ENCODE data around the gene RBMS3. TPM values are rescaled to one million over a fixed set of nuclear protein-coding genes. Genes with fewer than 3 reads are reported as not detected.

The RBMS3 gene
- total RNA-seq, 1 experiment from 2014 or later, result 74.2 TPM

DNA sequence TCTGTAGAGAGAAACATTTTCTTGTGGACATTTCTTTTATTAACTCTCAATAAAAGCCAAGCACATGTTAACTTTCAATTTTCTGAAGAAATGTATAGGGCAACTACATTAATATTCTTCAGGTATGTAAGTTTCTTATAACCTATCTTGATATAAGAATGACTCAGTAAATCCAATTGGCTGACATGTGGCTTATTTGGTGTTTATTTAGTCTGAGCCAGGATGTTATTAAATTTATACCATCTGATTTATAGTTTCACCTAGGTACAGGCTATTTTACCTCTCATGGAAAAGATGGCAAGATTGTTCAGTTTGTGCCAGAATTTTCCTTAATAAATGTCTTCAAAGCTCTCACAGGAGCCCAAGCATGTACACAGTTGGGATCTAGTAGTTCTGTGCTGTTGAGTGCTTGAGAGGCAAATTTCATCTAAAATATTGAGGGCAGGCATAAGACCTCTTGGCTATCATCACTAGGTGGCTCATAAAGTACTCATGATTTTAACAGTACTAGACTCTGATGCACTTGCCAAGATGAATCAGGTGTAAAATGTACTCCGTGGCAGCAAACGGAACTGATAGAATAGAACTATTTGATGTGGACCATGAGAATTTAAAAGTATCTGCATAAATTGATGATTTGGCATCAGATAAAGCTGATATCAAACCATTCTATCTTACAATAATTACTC is 631.9 kb downstream of the RBMS3 start:
- Mint-ChIP-seq H3K36me3 (ENCODE audit: insufficient read depth, unreplicated experiment) (no peaks in the 10 kb centered on the region), H3K4me1 (ENCODE audit: insufficient read depth, unreplicated experiment) (no peaks in the 10 kb centered on the region), H3K9me3 (ENCODE audit: unreplicated experiment) (no peaks in the 10 kb centered on the region), H3K4me3 (ENCODE audit: unreplicated experiment) (no peak overlapping the region), H3K27me3 (ENCODE audit: insufficient read depth, unreplicated experiment) (no peaks in the 10 kb centered on the region), H3K27ac (ENCODE audit: low read depth, unreplicated experiment) (no peak overlapping the region)
- intact Hi-C loops (cut with micrococcal nuclease), result no loop called here
- no TSS peak for BruUV-seq (replicated peaks)
- ChIA-PET POLR2A (no interaction called here), CTCF (no interaction called here)
- no peak for DNase-seq (ENCODE audit: unreplicated experiment)
- TF ChIP-seq, protein P1, sequence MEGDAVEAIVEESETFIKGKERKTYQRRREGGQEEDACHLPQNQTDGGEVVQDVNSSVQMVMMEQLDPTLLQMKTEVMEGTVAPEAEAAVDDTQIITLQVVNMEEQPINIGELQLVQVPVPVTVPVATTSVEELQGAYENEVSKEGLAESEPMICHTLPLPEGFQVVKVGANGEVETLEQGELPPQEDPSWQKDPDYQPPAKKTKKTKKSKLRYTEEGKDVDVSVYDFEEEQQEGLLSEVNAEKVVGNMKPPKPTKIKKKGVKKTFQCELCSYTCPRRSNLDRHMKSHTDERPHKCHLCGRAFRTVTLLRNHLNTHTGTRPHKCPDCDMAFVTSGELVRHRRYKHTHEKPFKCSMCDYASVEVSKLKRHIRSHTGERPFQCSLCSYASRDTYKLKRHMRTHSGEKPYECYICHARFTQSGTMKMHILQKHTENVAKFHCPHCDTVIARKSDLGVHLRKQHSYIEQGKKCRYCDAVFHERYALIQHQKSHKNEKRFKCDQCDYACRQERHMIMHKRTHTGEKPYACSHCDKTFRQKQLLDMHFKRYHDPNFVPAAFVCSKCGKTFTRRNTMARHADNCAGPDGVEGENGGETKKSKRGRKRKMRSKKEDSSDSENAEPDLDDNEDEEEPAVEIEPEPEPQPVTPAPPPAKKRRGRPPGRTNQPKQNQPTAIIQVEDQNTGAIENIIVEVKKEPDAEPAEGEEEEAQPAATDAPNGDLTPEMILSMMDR (IDR thresholded peaks at IDR 0.05; ENCODE audit: unreplicated experiment), result no peak

DNA sequence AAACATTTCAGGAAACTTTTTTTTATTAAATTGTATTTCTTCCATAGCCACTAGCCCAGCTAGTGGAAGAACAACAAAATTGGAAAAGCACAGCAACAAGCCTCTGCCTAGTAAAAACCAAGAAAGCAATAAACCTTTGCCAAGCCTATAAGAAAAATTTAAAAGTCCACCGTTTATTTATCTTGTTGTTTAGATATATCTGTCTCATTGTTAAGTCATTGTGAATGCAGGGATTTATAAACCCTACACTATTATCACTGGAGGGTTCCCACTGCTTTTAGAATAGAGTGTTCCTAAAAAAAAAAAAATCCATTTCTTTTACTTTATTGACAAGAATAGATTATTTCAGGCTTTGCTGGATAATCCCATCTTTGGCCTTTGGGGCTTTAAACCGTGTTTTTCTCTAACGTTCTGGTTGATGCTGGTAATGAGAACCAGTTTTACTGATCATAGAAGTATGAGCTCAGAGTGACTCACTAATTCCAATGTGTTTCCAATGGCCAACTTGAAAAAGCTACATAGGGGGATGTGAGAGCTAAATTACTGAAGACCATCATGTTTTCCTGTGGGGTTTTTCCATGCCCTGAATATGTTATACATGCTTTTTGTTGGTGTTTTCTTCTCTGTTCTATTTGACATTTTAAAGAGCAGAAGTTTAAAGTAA is 634.1 kb downstream of the RBMS3 start:
- CTCF ChIA-PET, result interaction anchor here (0.7 kb wide), 1 partner anchor 646 kb away, joined by 3 read pairs; no protein-coding TSS in a partner anchor
- no peaks in the 10 kb centered on the region for H3K9me3 Mint-ChIP-seq (ENCODE audit: unreplicated experiment)
- TF ChIP-seq, protein P1 (IDR thresholded peaks at IDR 0.05; ENCODE audit: unreplicated experiment), result no peak
- no peaks in the 10 kb centered on the region for H3K4me1 Mint-ChIP-seq (ENCODE audit: insufficient read depth, unreplicated experiment)
- peaks cover 2% of the 10 kb centered on the region for H3K36me3 Mint-ChIP-seq (ENCODE audit: insufficient read depth, unreplicated experiment)
- BruUV-seq (replicated peaks), result no TSS peak
- POLR2A ChIA-PET, result interaction anchor here (0.7 to 1.1 kb wide), 4 partner anchors 10 to 1194 kb away, joined by 3 to 7 read pairs (median 4); no protein-coding TSS in a partner anchor
- no peak for DNase-seq (ENCODE audit: unreplicated experiment)
- H3K27ac Mint-ChIP-seq (ENCODE audit: low read depth, unreplicated experiment), result no peak overlapping the region
- intact Hi-C loops (cut with micrococcal nuclease), result no loop called here
- H3K27me3 Mint-ChIP-seq (ENCODE audit: insufficient read depth, unreplicated experiment), result no peaks in the 10 kb centered on the region
- H3K4me3 Mint-ChIP-seq (ENCODE audit: unreplicated experiment), result no peak overlapping the region

DNA sequence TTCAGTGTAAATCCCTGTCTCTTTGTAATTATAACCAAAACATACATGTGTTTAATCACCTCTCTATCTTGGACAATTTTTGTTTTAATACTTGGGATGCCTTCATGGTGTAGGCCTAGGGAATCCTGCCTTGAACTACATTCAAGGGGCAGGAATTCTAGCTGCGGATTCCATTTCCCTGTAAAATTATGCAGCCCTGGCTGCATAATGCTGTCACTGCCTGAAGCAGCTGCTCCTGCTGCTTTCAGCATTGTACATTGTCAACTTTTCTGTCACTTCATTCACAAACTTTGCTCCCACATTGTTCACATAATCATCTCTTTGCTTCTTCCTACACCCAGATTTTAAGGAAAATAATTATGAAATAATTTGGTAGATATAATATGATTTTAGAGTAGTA is 638.7 kb downstream of the RBMS3 start:
- ChIA-PET POLR2A (no interaction called here), CTCF (no interaction called here)
- no peaks in the 10 kb centered on the region for H3K4me1 Mint-ChIP-seq (ENCODE audit: insufficient read depth, unreplicated experiment)
- H3K27me3 Mint-ChIP-seq (ENCODE audit: insufficient read depth, unreplicated experiment), result no peaks in the 10 kb centered on the region
- intact Hi-C loops (cut with micrococcal nuclease), result no loop called here
- no peak overlapping the region for H3K27ac Mint-ChIP-seq (ENCODE audit: low read depth, unreplicated experiment)
- TF ChIP-seq, protein P1 (IDR thresholded peaks at IDR 0.05; ENCODE audit: unreplicated experiment), result no peak
- BruUV-seq (replicated peaks), result no TSS peak
- H3K36me3 Mint-ChIP-seq (ENCODE audit: insufficient read depth, unreplicated experiment), result peaks cover 7% of the 10 kb centered on the region
- no peak for DNase-seq (ENCODE audit: unreplicated experiment)
- no peaks in the 10 kb centered on the region for H3K9me3 Mint-ChIP-seq (ENCODE audit: unreplicated experiment)
- no peak overlapping the region for H3K4me3 Mint-ChIP-seq (ENCODE audit: unreplicated experiment)

DNA sequence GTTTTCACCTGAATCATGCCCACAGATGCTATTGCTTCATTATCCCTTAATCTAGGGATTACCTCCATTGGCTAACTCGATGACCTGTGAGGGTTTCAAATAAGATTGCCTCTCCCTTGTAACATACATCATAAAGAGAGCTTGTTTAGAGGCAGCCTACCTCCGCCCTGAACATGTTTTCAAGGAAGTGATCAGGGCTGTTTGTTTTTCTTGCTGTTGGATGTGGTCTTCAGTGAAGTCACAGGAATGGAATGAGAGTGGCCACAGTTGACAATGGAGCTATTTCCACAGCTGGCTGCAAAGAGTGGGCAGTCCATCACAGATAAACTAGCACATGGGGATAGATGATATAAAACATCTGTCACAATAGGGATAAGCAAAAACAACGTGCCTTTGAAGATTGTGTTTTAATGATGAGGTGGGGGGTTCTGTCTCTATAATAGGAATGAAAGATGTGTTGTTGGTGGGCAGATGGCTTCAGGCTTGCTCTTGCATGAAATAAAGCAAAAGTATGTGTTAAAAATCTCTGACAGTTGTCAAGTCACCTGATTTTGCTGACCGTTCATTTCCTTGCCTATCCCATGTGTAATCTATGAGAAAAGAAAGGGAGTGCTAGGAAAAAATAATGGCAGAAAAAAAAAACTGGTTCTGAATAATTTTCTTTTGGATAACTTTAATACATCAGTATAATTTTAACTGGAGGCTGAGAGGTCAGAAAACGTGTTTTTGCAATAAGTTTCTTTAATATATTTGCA is 642.3 kb downstream of the RBMS3 start:
- Mint-ChIP-seq H3K27me3 (ENCODE audit: insufficient read depth, unreplicated experiment) (no peaks in the 10 kb centered on the region), H3K36me3 (ENCODE audit: insufficient read depth, unreplicated experiment) (peaks cover 7% of the 10 kb centered on the region), H3K4me3 (ENCODE audit: unreplicated experiment) (no peak overlapping the region), H3K27ac (ENCODE audit: low read depth, unreplicated experiment) (no peak overlapping the region), H3K4me1 (ENCODE audit: insufficient read depth, unreplicated experiment) (no peaks in the 10 kb centered on the region), H3K9me3 (ENCODE audit: unreplicated experiment) (no peaks in the 10 kb centered on the region)
- no TSS peak for BruUV-seq (replicated peaks)
- intact Hi-C loops (cut with micrococcal nuclease), result no loop called here
- DNase-seq (ENCODE audit: unreplicated experiment), result peak; percentile 44
- POLR2A ChIA-PET, result interaction anchor here (1.0 kb wide), 1 partner anchor 12 kb away, joined by 5 read pairs; no protein-coding TSS in a partner anchor
- TF ChIP-seq, protein P1 (IDR thresholded peaks at IDR 0.05; ENCODE audit: unreplicated experiment), result no peak
- CTCF ChIA-PET, result no interaction called here

Measured in MCF 10A (cell line).